ENCODE measurements around the gene TNRC6C.
A peak's percentile ranks its signal among the peaks of the same experiment; 100 is the strongest.

TNRC6C gene

DNA sequence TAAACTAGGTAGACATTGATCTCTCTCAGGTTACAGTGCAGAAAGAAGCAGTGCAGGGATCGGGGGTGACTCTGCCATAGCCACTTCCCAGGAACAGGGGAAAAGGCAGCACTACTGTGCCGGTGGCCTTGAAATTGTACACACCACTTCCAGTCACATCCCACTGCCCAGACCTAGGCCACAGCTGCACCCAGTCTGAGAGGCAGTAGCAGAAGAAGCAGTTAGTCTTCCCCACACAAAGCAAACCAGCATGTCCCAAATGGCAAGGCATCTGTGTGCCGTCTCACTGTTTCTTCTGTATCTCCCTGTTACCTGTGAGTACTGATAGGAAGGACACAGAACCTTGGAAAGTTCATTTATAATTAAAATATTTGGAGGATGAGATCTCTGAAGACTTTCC, 123.0 kb downstream of the TNRC6C start:
- DNase-seq, result peak in 1 of 56 donors; percentile 8

DNA sequence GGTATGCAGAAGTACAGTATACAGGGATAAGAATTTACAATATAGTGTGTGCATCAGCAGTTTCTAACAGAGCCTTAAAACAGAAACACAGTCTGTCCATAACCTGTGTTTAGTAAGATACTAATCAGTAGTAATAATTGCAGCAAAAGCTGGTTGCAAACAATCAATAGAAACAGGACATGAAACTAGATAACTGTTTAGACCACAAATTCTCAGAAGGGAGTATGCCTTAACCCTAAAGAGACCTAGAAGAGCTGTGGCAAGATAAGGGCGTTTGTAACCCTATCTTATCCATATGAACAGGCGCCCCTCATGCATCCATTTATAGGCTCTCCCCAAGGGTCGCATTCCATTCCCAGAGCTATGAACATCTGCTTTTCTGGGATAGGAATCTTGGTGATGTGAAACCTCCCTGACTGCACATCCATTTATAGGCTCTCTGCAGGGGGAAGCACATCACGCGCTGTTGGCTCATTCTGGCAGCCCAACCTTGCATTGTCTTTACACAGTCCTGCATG, 123.9 kb downstream of the TNRC6C start:
- DNase-seq, result peak in 14 of 56 donors; percentile 6 to 56 (median 20)

DNA sequence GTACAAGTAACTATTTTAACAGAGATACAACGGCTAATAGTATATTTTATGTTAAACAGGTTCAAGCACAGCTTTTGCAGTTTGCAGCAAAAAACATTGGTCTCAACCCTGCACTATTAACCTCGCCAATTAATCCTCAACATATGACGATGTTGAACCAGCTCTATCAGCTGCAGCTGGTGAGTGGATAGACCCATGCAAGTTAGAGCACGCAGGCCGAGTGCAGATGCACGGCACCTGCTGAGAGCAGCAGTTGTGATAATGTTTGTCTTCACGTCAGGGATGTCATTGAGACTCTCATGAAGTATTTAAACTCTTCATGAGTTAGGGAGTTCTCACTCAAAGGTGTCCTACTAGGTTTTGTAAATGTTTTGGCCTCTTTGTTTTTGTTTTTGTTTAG, 124.5 kb downstream of the TNRC6C start:
- DNase-seq, result no peak

DNA sequence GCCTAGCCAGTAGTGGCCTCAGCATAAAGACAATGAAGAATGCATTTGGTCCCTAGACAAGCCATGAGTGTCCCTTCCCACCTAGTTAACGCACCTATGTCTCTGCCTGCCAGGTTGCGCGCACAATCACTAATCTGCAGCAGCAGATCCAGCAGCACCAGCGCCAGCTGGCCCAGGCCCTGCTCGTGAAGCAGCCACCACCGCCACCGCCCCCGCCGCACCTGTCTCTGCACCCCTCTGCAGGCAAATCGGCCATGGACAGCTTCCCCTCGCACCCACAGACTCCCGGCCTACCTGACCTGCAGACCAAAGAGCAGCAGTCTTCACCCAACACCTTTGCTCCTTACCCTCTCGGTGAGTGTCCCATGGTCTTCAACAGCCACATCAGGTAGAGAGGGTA, 128.2 kb downstream of the TNRC6C start:
- DNase-seq, result no peak

DNA sequence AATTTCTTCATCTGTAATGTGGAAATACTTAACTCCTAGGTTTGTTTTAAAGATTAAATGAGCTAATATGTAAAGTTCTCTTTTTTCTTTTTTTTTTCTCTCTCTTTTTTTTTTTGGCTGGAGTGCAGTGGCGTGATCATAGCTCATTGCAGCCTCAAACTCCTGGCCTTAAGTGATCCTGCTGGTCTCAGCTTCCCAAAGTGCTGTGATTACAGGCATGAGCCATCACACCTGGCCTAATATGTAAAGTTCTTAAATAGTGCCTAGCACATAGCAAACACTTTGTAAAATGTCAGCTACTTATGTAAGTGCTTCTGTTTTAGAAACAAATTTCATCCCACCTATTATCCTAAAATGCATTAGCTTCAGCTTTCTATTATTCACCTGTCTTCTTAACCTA, 130.0 kb downstream of the TNRC6C start:
- no peak for DNase-seq

DNA sequence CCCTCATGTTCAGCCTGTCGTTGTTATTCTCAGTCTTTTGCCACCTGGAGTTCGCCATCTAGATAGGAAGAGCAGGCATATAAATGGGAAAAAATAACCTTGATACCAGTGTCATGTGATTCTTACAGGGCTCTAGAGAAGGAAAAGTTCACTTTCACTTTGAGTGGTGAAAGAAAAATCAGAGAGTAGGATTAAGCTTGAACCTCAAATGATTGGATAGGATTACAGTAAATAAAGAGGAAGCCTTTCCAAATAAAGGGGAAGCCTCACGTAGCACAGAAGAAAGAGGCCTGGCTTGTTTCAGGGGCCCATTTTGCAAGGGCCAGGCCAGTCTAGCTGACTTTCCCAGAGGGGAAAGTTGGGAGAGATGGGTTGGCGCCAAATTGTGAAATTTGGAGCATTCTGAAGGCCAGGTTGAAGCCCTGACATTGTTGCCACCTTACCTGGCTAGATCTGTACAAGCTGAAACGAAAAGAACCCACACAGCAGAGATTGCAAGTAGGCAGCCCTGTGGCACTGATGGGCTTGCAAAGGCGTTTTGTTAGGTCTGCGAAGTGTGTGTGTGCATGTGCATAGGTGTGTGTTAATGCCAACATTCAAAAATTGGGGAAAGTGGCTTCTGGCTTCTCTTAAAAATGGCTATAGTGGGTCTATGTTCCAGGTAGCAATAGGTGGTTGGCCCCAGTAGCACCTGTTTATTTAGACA, 131.2 kb downstream of the TNRC6C start:
- no peak for DNase-seq

DNA sequence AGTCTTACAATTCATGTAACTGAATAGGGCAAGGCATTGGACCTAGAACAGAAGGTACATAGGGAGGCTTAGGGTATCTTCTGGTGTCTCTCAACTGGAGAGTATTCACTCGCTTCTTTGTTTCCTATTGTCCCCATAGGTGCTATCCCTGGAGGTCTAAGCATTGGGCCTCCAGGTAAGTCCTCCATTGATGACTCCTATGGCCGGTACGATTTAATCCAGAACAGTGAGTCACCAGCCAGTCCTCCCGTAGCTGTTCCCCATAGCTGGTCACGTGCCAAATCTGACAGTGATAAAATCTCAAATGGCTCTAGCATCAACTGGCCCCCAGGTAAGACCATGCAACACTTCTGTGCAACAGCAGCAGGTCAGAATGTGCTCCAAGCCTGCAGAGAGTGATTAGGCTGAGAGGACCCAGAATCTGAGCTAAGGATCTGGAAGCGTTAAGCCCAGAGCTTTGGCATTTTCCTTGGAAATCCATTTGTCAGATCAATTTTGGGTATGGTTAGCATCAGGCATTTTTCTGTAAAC, 134.4 kb downstream of the TNRC6C start:
- DNase-seq, result no peak

DNA sequence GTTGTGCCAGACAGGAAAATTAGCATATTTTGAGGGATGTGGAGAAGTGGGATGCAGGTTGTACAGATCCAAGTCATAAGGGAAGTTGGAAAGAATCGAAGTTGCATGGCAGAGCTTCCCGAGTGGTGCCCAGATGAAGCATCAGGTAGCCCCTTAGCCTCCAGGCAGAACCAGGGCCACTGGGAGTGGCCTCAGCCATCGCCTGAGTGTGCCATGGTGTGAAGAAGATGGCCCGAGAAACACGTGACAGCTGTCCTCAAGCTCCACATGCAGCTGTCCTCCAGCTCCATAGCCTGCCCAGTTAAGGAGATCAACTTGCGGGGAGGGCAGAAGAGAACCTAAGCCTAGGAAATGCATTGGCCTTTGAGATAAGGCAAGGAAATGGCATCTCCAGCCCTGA, 136.5 kb downstream of the TNRC6C start:
- no peak for DNase-seq

DNA sequence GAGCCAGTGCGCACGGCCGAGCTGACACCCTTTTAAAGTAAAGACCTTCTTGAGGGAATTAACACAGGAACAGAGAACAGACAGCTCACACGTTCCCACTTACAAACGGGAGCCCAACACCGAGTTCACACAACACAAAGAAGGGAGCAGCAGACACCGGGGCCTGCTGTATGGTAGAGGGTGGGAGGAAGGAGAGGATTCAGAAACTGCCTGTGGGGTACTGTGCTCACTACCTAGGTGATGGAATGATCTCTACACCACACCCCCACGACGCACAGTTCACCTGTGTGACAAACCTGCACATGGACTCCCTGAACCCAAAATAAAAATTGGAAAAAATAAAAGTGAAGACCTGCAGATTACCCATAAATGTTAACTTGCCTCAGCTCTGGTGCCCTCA, 137.6 kb downstream of the TNRC6C start:
- no peak for DNase-seq

DNA sequence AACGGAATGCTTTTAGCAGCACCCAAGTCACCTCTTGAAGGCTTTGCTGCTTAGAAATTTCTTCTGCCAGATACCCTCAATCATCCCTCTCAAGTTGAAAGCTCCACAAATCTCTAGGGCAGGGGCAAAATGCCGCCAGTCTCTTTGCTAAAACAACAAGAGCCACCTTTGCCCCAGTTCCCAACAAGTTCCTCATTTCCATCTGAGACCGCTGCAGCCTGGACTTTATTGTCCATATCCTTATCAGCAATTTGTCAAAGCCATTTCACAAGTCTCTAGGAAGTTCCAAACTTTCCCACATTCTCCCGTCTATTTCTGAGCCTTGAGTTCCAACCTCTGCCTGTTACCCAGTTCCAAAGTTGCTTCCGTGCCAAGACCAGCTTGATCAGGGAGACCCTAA, 142.6 kb downstream of the TNRC6C start:
- no peak for DNase-seq

DNA sequence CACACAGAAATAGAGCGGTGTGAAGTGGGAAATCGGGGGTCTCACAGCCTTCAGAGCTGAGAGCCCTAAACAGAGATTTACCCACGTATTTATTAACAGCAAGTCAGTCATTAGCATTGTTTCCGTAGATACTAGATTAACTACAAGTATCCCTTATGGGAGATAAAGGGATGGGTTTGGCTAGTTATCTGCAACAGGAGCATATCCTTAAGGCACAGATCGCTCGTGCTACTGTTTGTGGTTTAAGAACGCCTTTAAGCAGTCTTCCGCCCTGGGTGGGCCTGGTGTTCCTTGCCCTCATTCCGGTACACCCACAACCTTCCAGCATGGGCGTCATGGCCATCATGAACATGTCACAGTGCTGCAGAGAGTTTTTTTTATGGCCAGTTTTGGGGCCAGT, 143.0 kb downstream of the TNRC6C start:
- no peak for DNase-seq

DNA sequence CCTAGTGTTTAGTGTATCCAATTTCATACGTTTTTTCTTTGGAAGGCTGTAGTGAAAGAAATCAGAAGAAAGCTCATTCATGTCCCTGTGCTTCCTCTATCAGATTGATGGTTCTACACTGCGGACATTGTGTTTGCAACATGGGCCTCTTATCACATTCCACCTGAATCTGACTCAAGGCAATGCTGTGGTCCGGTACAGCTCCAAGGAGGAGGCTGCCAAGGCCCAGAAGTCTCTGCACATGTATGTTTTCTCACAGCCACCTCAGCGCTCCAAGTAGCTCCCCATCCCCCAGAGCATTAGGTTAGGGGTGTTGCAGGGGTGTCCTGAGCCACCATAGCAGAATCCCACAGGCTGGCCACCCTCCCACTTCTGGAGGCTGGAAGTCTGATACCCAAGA, 144.8 kb downstream of the TNRC6C start:
- no peak for DNase-seq

DNA sequence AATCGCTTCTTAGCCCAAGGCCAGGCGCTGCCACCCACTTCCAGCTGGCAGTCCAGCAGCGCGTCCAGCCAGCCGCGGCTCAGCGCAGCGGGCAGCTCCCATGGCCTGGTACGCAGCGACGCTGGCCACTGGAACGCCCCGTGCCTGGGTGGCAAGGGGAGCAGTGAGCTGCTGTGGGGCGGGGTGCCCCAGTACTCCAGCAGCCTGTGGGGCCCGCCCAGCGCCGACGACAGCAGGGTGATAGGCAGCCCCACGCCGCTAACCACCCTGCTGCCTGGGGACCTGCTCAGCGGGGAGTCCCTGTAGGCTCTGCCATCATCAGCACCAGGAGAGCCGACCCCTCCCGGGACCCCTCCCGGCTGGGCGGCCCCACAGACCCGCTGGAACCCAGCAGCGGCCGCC, 146.0 kb downstream of the TNRC6C start:
- no peak for DNase-seq

DNA sequence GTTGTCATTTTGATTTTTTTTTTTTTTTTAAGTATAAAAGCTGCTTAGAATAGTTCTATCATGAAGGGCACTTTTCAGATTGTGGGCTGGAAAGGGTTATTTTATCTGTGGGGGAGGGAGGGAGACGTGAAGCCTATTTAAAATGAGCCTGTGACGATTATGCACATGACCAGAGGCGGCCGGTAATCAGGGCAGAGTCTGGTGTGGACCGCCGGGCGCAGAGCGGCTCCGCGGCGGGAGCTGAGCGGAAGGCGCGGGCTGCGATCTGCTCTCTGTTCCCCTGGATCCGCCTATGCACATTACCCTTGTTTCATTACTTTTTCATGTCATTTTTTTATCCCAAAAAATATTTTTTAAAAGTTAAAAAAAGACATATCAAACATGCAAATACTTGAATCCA, 146.6 kb downstream of the TNRC6C start:
- no peak for DNase-seq

DNA sequence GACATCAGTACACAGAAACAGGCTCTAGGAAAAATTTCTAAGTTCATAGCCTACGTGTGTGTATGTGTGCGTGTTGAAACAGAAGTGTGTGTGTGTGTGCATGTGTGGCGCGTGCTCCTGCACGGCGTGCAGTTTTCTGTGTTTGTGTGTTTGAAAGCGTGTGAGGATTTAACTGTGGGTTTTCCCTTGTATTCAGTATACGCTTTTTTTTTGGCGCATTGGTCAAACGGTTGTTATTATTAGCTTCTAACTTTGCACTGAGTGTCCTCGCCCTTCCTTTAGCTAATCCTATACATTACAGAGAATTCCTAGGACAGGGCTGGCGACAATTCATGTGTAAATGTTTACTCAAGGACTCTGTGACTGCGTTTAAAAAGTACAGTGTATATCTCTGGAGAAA, 147.0 kb downstream of the TNRC6C start:
- DNase-seq, result no peak

DNA sequence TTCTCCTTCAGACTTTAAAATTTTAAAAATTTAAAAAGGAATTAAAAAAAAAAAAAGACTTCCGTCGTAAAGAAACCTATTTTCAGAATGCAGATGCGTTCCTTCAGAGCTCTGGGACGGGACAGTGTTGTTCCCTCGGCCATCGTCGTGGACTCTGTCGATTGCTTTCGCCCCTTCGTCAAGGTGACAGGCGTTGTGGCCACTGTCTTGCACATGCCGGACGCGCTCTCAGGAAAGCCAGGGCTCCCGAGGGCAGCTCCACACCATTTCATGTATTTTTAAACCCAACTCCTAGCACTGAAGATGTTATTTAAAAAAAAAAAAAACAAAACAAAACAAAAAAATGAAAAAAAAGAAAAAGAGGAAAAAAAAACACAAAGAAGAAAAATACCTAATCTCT, 147.7 kb downstream of the TNRC6C start:
- no peak for DNase-seq

DNA sequence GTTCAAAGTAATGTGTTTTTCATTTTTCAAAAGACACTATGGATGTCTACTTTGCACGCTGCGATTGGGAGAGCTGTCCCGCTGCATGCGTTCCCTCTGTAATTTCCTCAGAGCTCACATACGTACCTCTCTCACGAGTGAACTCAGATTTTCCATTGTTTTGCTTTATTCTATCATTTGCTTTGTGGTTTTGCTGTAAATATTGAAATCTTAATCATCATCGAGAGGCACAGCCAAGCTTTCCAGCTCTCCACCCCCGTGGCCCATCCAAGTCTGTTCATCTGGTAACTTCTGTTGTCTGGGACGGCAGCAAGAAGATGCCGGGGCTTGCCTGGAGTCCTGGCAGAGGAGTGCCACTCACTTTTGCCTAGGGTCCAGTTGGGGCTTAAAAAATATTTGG, 149.0 kb downstream of the TNRC6C start:
- DNase-seq, result no peak

DNA sequence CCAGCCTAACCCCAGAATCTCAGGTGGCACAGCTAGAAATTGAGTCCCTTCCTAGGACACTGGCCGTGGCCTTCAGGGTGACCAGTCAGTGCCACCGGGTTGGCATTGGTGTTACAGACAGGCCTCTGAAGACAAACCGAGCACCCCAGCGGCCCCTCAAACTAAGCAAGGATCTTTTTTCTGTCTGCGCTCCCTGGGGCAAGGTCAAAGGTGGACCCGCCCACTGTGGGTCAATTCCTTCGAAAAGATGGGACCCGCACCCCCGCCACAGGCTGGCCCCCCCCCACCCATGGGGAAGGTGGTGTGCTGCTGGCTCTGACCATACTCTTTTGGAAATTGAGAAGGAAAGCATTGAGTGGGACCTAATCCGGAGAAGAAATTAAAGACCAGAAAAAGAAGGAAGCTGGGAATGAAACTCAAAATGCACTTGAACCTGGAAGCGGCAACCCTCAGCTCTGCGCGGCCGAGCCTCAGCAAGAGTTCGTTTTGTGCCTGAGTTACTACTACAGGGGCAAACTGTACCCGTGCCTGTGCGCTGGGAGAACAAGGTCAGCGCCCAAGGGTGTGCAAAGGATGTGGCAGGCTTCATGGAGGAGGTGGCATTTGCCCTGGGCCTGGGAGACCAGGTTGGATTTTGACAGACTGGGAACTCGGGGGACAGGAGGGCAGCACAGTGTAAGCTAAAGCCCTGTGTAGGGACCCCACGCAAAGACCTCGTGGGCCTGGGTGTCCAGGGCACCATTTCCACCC, 149.6 kb downstream of the TNRC6C start:
- DNase-seq, result no peak

DNA sequence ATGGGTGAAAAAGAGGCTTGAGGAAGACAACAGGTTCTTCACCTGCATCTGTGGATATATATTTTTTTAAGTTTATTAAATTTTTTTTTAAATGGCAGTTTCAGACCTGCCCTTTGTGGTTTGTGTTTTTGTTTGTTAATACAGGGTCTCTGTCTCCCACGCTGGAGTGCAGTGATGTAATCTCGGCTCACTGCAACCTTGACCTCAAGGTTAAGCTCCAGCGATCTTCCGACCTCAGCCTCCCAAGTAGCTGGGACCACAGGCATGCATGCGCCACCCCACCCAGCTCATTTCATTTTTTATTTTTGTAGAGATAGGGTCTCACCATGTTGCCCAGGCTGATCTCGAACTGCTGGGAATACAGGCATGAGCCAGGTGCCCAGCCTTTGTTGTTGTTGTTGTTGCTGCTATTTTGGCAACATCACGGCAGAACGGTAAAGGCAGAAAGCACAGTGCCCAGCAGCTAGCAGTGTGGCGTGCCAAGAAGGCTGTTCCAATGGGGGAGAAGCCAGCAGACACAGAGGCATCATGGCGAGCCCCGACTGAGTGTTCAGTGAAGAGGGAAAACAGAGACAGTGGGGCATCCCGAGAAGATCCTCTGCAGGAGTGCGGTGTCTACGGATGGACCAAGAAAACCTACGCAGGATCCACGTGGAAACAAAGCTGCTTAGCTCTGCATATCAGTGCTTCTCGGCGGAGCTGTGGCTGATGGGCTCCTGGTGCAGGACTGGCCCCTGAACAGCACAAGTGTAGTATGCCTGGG, 150.4 kb downstream of the TNRC6C start:
- DNase-seq, result peak in 2 of 56 donors; percentile 27 to 42

DNA sequence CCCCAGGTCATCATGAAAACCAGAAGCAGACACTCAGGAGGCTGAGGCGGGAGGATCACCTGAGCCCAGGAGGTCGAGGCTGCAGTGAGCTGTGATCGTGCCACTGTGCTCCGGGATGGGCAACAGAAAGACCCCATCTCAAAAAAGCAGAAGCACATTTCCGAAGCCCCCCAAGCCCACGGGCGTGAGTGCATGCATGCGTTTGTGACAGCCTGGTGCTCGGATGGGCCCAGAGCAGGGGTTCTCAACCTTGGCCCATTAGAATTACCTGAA, 150.9 kb downstream of the TNRC6C start:
- no peak for DNase-seq

DNA sequence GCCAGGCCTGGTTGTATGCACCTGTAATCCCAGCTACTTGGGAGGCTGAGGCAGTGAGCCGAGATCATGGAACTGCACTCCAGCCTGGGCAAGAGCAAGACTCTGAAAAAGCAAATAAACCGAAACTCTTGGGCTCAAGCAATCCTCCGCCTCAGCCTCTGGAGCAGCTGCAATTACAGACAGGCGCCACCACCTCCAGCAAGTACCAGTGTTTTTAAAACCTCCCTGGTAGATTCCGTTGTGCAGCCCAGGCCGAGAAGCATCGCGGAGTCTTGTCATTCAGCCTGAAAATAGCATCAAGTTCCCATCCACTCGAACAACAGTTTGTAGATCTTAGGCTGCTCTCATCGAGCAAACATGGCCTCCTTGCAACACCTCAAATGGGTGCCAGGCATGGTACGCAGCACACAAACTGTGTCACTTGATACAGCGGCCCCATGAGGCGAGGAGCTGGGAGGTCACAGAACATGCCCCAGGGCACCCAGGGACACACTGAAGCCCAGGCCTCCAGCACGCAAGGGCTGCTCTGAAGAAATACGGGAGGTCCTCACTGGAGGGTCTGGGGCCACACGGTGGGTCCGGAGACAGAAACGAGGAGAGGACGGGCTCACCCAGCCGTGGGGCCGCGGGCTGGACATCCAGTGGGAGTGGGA, 152.0 kb downstream of the TNRC6C start:
- DNase-seq, result no peak
